Neutrophil (primary cell): ENCODE measurements around the gene AGPAT4.
"Not testable (repeated sequence)": the region's sequence is repeated elsewhere in the genome, so short reads cannot be mapped to it uniquely, and the experiment has no call there.

Experiments
- H3K27ac ChIP-seq: fragments of 200-600 bp; sonication (generic); 2 replicates; pipeline ENCODE4 v1.5.1; 2016; ENCODE audit warnings: mild to moderate bottlenecking, moderate library complexity
- H3K27me3 ChIP-seq: fragments of 200-600 bp; sonication (generic); 2 replicates; pipeline ENCODE4 v1.6.0; 2016; ENCODE audit warnings: mild to moderate bottlenecking
- H3K36me3 ChIP-seq: fragments of 200-600 bp; sonication (generic); 2 replicates; pipeline ENCODE4 v1.5.1; 2017
- H3K4me1 ChIP-seq, 2 experiments: fragments of 200-600 bp in 1 of 2; sonication (generic) in 1 of 2; 1 replicate in 1 of 2; 2 replicates in 1 of 2; pipeline versions ENCODE4 v1.5.1 to v1.6.1; 2013 to 2016; ENCODE audit warnings: low read depth in 1 of 2, low read length in 1 of 2, mild to moderate bottlenecking in 1 of 2, moderate library complexity in 1 of 2; ENCODE audit not compliant: control insufficient read depth in 1 of 2, insufficient read depth in 1 of 2
- H3K4me3 ChIP-seq, 2 experiments: fragments of 200-600 bp in 1 of 2; sonication (generic) in 1 of 2; 1 replicate in 1 of 2; 2 replicates in 1 of 2; pipeline ENCODE4 v1.5.1; 2013 to 2016; ENCODE audit warnings: low read depth in 1 of 2, low read length in 1 of 2, mild to moderate bottlenecking in 1 of 2, moderate library complexity in 1 of 2
- H3K9me3 ChIP-seq: fragments of 200-600 bp; sonication (generic); 2 replicates; pipeline ENCODE4 v1.5.1; 2016
- TF ChIP-seq, protein P1 (sequence below): fragments of 200-600 bp; sonication (generic); IDR thresholded peaks from 2 replicates; pipeline ENCODE4 v1.5.1; 2016; ENCODE audit warnings: antibody characterized with exemption

AGPAT4 gene, protein sequence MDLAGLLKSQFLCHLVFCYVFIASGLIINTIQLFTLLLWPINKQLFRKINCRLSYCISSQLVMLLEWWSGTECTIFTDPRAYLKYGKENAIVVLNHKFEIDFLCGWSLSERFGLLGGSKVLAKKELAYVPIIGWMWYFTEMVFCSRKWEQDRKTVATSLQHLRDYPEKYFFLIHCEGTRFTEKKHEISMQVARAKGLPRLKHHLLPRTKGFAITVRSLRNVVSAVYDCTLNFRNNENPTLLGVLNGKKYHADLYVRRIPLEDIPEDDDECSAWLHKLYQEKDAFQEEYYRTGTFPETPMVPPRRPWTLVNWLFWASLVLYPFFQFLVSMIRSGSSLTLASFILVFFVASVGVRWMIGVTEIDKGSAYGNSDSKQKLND

DNA sequence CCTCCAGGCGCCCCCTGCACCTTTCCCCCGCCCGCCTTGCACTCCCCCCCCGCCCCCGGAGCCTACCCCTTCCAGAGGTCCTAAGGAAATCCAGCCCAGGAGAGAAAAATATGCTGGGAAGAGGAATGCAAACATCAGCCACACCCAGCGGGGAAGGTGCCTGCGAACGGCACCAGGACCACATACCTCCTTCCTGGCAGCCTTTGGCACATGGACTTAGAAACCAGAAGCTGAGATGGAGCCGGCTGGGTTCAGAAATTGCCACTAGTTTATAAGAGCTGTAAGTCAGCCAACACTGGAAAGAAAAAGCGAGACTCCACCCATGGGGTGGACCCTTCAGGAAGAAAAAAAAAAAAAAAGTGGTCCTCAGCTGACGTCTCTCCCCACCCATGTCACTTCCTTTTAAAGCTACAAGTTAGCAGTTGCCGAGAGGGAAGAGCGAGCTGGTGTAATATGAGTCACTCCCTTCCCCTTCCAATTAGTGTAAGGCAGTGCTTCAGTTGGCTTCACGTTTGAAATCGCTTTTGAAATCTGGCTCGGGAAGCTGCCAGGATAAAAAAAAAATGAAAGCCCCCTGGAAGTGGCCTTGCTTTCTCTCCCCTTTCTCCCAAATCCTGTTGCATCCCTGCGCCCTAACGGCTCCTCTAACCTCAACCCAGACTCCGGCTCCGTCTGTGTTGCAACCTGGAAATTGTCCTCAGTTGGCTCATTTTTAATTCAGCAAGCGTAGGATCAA is at the start of gene AGPAT4:
TSS of gene AGPAT4 (minus strand) at position 310 of the 736 bp plus-strand sequence. CDS start 41,848 bp downstream, outside the sequence.
- Histone ChIP-seq H3K27ac (peak within 1 kb of the TSS; percentile 25), H3K4me1 (peaks cover 10 to 22% of the 10 kb centered on the region in 2 experiments), H3K4me3 (peak within 1 kb of the TSS; percentile 52 to 62), H3K36me3 (no peaks in the 10 kb centered on the region), H3K27me3 (peaks cover 28% of the 10 kb centered on the region), H3K9me3 (no peaks in the 10 kb centered on the region)
- TF ChIP-seq, protein P1, sequence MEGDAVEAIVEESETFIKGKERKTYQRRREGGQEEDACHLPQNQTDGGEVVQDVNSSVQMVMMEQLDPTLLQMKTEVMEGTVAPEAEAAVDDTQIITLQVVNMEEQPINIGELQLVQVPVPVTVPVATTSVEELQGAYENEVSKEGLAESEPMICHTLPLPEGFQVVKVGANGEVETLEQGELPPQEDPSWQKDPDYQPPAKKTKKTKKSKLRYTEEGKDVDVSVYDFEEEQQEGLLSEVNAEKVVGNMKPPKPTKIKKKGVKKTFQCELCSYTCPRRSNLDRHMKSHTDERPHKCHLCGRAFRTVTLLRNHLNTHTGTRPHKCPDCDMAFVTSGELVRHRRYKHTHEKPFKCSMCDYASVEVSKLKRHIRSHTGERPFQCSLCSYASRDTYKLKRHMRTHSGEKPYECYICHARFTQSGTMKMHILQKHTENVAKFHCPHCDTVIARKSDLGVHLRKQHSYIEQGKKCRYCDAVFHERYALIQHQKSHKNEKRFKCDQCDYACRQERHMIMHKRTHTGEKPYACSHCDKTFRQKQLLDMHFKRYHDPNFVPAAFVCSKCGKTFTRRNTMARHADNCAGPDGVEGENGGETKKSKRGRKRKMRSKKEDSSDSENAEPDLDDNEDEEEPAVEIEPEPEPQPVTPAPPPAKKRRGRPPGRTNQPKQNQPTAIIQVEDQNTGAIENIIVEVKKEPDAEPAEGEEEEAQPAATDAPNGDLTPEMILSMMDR: no peak

DNA sequence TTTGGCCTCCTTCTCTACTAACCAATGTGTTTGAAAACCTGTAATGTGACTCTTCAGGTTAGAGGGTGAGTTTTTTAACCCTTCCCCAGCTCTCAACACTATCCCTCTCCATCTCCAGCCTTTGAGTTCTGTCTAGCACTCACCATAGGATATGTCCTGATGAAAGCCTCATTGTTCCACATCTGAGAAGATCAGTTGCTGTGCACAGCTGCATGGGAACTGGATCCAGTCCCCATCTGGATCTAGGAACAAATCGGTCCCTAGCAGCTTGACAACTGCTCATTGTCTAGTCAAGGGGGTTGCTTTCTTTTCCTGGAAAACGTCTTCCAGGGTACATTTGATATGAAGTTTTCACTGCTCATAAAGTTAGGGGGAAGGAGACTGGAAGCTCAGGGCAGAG is 45.4 kb upstream of the AGPAT4 start:
- Histone ChIP-seq H3K9me3 (no peaks in the 10 kb centered on the region), H3K27ac (no peak overlapping the region), H3K27me3 (no peaks in the 10 kb centered on the region), H3K36me3 (no peaks in the 10 kb centered on the region), H3K4me3 (no peak overlapping the region), H3K4me1 (no peaks in the 10 kb centered on the region)
- TF ChIP-seq, protein P1: no peak

DNA sequence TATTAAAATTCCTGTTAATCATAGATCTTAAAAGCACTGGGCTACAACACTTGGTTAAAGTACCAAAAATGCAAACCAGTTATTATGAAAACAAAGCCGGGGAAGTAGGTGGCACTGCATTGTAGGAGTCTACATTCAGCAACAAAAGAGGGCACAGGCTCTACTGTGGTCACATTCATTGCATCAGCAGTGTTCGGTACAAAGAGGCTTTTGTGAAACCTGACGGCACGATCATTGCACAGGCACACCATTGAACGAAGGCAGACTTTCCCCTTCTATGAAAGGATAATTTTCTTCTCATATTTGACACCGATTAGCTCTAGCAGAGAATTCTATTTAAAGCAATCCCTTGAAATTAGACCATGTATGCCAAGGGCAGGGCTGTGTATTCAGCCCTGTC is 44.6 kb upstream of the AGPAT4 start:
- Histone ChIP-seq H3K4me3 (no peak overlapping the region), H3K27ac (no peak overlapping the region), H3K4me1 (no peaks in the 10 kb centered on the region)

DNA sequence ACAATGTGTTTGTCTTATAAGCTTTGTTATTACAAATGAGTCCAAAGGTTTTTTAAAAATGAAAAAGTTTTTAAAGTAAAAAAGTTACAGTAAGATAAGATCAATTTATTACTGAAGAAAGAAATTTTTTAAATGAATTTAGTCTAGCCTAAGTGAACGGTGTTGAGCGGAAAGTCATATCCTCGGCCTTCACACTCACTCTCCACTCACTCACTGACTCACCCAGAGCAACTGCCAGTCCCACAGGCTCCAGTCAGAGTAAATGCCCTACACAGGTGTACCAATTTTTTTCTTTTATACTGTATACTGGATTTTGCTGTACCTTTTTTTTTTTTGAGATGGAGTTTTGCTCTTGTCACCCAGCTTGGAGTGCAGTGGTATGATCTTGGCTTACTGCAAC is 42.7 kb upstream of the AGPAT4 start:
- TF ChIP-seq, protein P1: no peak
- Histone ChIP-seq H3K9me3 (no peaks in the 10 kb centered on the region), H3K4me1 (no peaks in the 10 kb centered on the region), H3K27me3 (no peaks in the 10 kb centered on the region), H3K4me3 (no peak overlapping the region), H3K27ac (no peak overlapping the region), H3K36me3 (no peaks in the 10 kb centered on the region)

More for the DNA sequence above, 44.6 kb upstream of the AGPAT4 start:
- Histone ChIP-seq H3K36me3 (no peaks in the 10 kb centered on the region), H3K9me3 (no peaks in the 10 kb centered on the region), H3K27me3 (no peaks in the 10 kb centered on the region)
- TF ChIP-seq, protein P1: no peak

DNA sequence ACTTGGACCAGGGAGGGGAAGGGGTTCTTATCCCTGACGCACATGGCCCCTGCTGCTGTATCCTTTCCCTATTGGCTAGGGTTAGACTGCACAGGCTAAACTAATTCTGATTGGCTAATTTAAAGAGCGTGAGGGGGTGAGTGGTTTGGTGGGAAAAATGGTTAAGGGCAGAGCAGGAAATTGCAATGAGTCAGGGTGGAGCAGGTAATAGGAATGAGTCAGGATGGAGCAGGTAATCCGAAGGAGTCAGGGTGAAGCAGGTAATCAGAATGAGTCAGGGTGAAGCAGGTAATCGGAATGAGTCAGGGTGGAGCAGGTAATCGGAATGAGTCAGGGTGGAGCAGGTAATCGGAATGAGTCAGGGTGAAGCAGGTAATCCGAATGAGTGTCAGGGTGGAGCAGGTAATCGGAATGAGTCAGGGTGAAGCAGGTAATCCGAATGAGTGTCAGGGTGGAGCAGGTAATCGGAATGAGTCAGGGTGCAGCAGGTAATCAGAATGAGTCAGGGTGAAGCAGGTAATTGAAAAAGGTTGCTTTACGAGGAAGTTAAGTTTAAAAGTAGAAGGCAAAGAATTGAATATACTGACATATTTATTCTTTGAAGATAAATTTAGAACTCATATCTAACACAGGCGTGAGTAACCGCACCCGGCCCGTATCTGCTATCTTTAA is 41.5 kb upstream of the AGPAT4 start:
- not testable (repeated sequence) for H3K4me3 ChIP-seq, H3K4me1 ChIP-seq, H3K36me3 ChIP-seq, H3K27ac ChIP-seq, H3K9me3 ChIP-seq, H3K27me3 ChIP-seq

DNA sequence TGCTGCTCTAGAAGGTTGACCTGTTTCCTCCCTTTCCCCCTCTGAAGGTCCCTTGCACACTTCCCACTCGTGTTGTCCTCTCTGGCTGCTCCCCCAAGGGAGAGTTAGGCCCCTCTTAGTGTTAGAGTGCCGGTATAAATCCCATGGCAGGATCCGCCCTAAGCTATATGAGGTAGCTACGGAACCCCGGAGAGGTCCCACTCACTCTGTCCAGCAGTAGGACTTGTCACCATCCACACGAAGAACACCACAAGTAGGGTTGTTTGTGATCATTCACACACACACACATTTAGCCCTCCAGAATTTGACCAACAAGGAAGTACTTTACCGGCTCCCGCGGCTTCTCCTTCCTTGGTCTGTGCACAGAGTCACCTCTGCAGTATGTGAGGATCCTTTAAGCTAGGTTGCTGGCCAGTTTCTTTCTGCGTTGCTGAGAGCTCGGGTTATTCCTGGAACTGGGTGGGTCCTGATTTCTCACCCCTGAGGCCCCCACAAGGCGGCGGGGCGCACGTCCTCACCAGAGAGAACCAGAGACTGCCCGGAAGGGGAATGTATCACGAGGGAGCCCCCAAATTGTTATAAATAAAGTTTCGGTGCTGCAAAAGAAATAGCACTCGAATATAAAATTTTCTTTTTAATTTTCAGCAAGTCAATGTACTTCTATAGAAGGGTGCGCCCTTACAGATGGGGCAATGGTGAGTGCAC is 40.8 kb upstream of the AGPAT4 start:
- H3K4me3 ChIP-seq, H3K27me3 ChIP-seq, H3K9me3 ChIP-seq, H3K36me3 ChIP-seq, H3K4me1 ChIP-seq, H3K27ac ChIP-seq: not testable (repeated sequence)
